SK-N-SH treated with all-trans-retinoic acid at 6 μM for 48 hours (cell line): ENCODE measurements around the gene SLC35G6.

Experiments
- PATZ1 ChIP-seq: fragments of 250-450 bp; sonication (Bioruptor Pico); IDR thresholded peaks from 2 replicates; pipeline ENCODE4 v1.8.0; 2020; ENCODE audit warnings: mild to moderate bottlenecking, moderate library complexity, borderline replicate concordance
- SNAI2 ChIP-seq: fragments of 250-450 bp; sonication (Bioruptor Pico); IDR thresholded peaks from 2 replicates; pipeline ENCODE4 v1.5.0; 2020; ENCODE audit warnings: mild to moderate bottlenecking, moderate library complexity
- ZFP3 ChIP-seq: fragments of 250-450 bp; sonication (Bioruptor Pico); IDR thresholded peaks from 2 replicates; pipeline ENCODE4 v1.5.0; 2020; ENCODE audit warnings: mild to moderate bottlenecking, moderate library complexity

- TF ChIP-seq ZFP3 (no peak), SNAI2 (CRISPR knock-in tag) (no peak), PATZ1 (CRISPR knock-in tag) (peak; percentile 95; the same call in 1 of the 2 replicates)
These were observed 3.7 kb downstream of the SLC35G6 start for GRCh38 chr17:7484919-7485377.
